Calu3 (cell line): ENCODE measurements around the gene P3H4. TPM values are rescaled to one million over a fixed set of nuclear protein-coding genes. Genes with fewer than 3 reads are reported as not detected.
"Not testable (repeated sequence)": the region's sequence is repeated elsewhere in the genome, so short reads cannot be mapped to it uniquely, and the experiment has no call there.

Source experiments
- BruUV-seq: library from RNA; stranded (reverse); fragments of 400-500 nt; replicated peaks from 2 replicates; lab custom pipeline; 2021; lab: Mats Ljungman, UMichigan
- CTCF ChIA-PET: fragments of 300-600 bp; sonication (Branson Sonifier 250); formaldehyde crosslinking; loops from one replicate; lab custom pipeline; 2022; ENCODE audit warnings: antibody characterized with exemption; lab: Charles Lee
- DNase-seq: peaks from one replicate; pipeline ENCODE4 v3.0.0; 2022
- H3K27ac Mint-ChIP-seq: one replicate; pipeline ENCODE4 v1.8.0; 2022; ENCODE audit warnings: mixed read lengths; ENCODE audit not compliant: unreplicated experiment
- H3K27me3 Mint-ChIP-seq: one replicate; pipeline ENCODE4 v1.8.0; 2022; ENCODE audit warnings: mixed read lengths; ENCODE audit not compliant: unreplicated experiment
- H3K36me3 Mint-ChIP-seq: one replicate; pipeline ENCODE4 v1.8.0; 2022; ENCODE audit warnings: mild to moderate bottlenecking, moderate library complexity, mixed read lengths; ENCODE audit not compliant: insufficient read depth, unreplicated experiment
- H3K4me1 Mint-ChIP-seq: one replicate; pipeline ENCODE4 v1.8.0; 2022; ENCODE audit warnings: mild to moderate bottlenecking, low read depth, mixed read lengths; ENCODE audit not compliant: unreplicated experiment
- H3K4me3 Mint-ChIP-seq: one replicate; pipeline ENCODE4 v1.8.0; 2022; ENCODE audit warnings: mild to moderate bottlenecking, low read depth, moderate library complexity, mixed read lengths; ENCODE audit not compliant: unreplicated experiment
- H3K9me3 Mint-ChIP-seq: one replicate; pipeline ENCODE4 v1.8.0; 2022; ENCODE audit warnings: low read depth, mixed read lengths; ENCODE audit not compliant: unreplicated experiment
- intact Hi-C: fragments of 100-400 bp; cut with micrococcal nuclease; formaldehyde crosslinking; loops from one replicate; pipeline ENCODE4 v1.10.0; 2022; ENCODE audit not compliant: unreplicated experiment
- total RNA-seq: library from RNA; stranded (reverse); gene quantifications from 2 replicates; pipeline ENCODE4 v1.2.3, GENCODE V29; 2022
- TF ChIP-seq, protein P1 (sequence below): fragments of 200-600 bp; IDR thresholded peaks from one replicate; pipeline ENCODE4 v1.8.0; 2022; ENCODE audit warnings: antibody characterized with exemption; ENCODE audit not compliant: unreplicated experiment

The P3H4 gene
- total RNA-seq, 1 experiment from 2014 or later = 19.9 TPM

DNA sequence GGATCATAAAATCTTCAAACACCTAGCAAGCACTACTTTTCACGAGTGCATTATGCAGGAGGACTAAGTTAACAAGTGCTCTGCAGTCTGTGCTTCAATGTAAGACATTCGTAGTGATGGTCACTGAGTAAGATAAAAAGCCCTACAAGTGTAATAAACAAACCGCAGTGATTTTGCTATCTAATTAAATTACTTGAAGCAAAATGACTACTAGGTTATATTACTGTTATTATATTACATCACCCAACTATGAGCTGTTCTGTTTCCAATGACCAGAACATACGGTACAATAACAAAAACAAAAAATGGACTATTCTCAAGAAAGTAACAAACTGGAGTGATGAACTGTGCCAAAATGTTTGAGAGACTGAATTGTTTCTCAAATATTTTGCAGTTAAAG lies 37.0 kb upstream of the P3H4 start:
- no peaks in the 10 kb centered on the region for H3K9me3 Mint-ChIP-seq
- CTCF ChIA-PET = no interaction called here
- H3K4me1 Mint-ChIP-seq = peaks cover 7% of the 10 kb centered on the region
- TF ChIP-seq, protein P1, sequence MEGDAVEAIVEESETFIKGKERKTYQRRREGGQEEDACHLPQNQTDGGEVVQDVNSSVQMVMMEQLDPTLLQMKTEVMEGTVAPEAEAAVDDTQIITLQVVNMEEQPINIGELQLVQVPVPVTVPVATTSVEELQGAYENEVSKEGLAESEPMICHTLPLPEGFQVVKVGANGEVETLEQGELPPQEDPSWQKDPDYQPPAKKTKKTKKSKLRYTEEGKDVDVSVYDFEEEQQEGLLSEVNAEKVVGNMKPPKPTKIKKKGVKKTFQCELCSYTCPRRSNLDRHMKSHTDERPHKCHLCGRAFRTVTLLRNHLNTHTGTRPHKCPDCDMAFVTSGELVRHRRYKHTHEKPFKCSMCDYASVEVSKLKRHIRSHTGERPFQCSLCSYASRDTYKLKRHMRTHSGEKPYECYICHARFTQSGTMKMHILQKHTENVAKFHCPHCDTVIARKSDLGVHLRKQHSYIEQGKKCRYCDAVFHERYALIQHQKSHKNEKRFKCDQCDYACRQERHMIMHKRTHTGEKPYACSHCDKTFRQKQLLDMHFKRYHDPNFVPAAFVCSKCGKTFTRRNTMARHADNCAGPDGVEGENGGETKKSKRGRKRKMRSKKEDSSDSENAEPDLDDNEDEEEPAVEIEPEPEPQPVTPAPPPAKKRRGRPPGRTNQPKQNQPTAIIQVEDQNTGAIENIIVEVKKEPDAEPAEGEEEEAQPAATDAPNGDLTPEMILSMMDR = no peak
- H3K27me3 Mint-ChIP-seq = no peaks in the 10 kb centered on the region
- no peak overlapping the region for H3K4me3 Mint-ChIP-seq
- BruUV-seq = no TSS peak
- no peak for DNase-seq
- intact Hi-C loops = no loop called here
- no peaks in the 10 kb centered on the region for H3K36me3 Mint-ChIP-seq
- no peak overlapping the region for H3K27ac Mint-ChIP-seq

- intact Hi-C loops = no loop called here
- H3K27me3 Mint-ChIP-seq = no peaks in the 10 kb centered on the region
- no peak overlapping the region for H3K27ac Mint-ChIP-seq
- CTCF ChIA-PET = no interaction called here
- no peak overlapping the region for H3K4me3 Mint-ChIP-seq
- no peak for DNase-seq
- H3K4me1 Mint-ChIP-seq = peaks cover 2% of the 10 kb centered on the region
- H3K36me3 Mint-ChIP-seq = no peaks in the 10 kb centered on the region
- H3K9me3 Mint-ChIP-seq = no peaks in the 10 kb centered on the region
- TF ChIP-seq, protein P1 = no peak
- BruUV-seq = no TSS peak
Observed at GRCh38 chr17:41844971-41845370, 33.2 kb upstream of the P3H4 start.

DNA sequence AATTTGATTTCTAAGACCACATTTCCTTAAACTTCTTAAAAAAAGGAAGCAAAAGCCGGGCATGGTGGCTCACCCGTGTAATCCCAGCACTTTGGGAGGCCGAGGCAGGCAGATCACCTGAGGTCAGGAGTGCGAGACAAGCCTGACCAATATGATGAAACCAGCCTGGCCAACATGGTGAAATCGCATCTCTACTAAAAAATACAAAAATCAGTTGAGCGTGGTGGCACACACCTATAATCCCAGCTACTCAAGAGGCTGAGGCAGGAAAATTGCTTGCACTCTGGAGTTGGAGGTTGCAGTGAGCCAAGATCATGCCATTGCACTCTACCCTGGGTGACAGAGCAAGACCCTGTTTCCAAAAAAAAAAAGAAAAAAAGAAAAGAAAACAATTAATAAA lies 29.0 kb upstream of the P3H4 start:
- H3K36me3 Mint-ChIP-seq, H3K4me3 Mint-ChIP-seq, H3K27ac Mint-ChIP-seq, H3K9me3 Mint-ChIP-seq, DNase-seq, H3K27me3 Mint-ChIP-seq, CTCF ChIA-PET, intact Hi-C loops, H3K4me1 Mint-ChIP-seq, BruUV-seq: not testable (repeated sequence)

DNA sequence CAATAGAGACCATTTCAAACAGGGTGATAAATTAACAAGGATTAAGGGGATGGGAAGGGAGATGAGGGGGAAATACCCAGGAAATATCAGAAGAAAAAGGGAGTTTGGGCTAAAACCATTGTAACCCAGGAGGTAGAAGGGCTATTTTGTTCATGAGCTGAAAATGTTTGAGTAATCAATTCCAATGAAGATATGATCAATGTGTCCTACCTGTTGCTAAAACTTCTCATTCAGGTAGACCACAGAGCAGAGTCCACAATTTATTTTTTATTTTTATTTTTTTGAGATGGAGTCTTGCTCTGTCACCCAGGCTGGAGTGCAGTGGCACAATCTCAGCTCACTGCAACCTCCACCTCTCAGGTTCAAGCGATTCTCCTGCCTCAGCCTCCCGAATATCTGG lies 27.7 kb upstream of the P3H4 start:
- intact Hi-C loops, BruUV-seq, H3K9me3 Mint-ChIP-seq, H3K27ac Mint-ChIP-seq, DNase-seq, H3K27me3 Mint-ChIP-seq, H3K4me3 Mint-ChIP-seq: not testable (repeated sequence)
- peaks cover 18% of the 10 kb centered on the region for H3K4me1 Mint-ChIP-seq
- CTCF ChIA-PET = interaction anchor here (0.6 kb wide), 1 partner anchor 12 kb away, joined by 4 read pairs; no protein-coding TSS in a partner anchor
- H3K36me3 Mint-ChIP-seq = peaks cover 16% of the 10 kb centered on the region

GRCh38 chr17:41837761-41838538 lies 26.2 kb upstream of the P3H4 start, which contains the start of gene KLHL10:
TSS of gene KLHL10 (plus strand) at chr17:41837825. CDS start at chr17:41837933, 108 bp downstream.
- peak within 1 kb of the TSS; percentile 81 for H3K4me3 Mint-ChIP-seq
- peak within 1 kb of the TSS; percentile 33 for H3K27ac Mint-ChIP-seq
- CTCF ChIA-PET = interaction anchor here (0.7 kb wide), 1 partner anchor 95 kb away, joined by 5 read pairs; no protein-coding TSS in a partner anchor
- TF ChIP-seq, protein P1 = no peak
- no peak for DNase-seq
- BruUV-seq = no TSS peak
- no peaks in the 10 kb centered on the region for H3K27me3 Mint-ChIP-seq
- intact Hi-C loops = no loop called here
- peaks cover 18% of the 10 kb centered on the region for H3K4me1 Mint-ChIP-seq
- no peaks in the 10 kb centered on the region for H3K9me3 Mint-ChIP-seq
- peaks cover 16% of the 10 kb centered on the region for H3K36me3 Mint-ChIP-seq
